Activated naive CD4-positive, alpha-beta T cell treated with anti-CD3 and anti-CD28 coated beads, Interleukin-2, amount 50 U/mL, for 16 hours (primary cell): ENCODE measurements around the gene PRAMEF25.
"Not testable (repeated sequence)": the region's sequence is repeated elsewhere in the genome, so short reads cannot be mapped to it uniquely, and the experiment has no call there.

Experiments used
- DNase-seq: peaks from one replicate; pipeline ENCODE4 v3.0.0-alpha.2; 2020

PRAMEF25 gene

GRCh38 chr1:13070474-13070873 is at the start of gene PRAMEF25:
Gene PRAMEF25 (plus strand): TSS chr1:13070774. CDS start chr1:13073694, 2,920 bp downstream.
- not testable (repeated sequence) for DNase-seq

- DNase-seq = not testable (repeated sequence)
These were observed 14.1 kb upstream of the PRAMEF25 start, which contains the start of gene PRAMEF27 for GRCh38 chr1:13056475-13056874. Gene PRAMEF27 (minus strand): TSS chr1:13056575. CDS start chr1:13053659, 2,916 bp downstream.

DNA sequence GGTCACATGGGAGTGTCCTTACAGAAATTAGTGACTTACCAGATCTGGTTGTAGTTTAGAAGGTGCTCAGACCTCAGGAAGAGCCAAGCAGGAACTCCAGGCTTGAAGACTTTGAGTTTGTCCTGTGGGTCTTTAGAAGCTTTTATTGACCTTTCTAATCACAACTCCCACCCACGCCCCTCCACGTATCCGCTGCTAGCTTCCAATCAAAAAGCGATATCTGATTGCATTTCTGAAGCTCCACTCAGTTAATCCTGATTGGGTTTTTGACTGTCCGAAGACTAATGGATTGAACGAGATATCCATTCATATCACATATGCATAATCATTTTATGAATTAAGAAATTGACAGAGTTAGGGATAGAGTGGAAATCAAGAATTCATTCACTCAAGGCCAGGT is 46.2 kb downstream of the PRAMEF25 start, which contains the start of gene HNRNPCL2:
HNRNPCL2 (minus strand) TSS at position 101 of the 400 bp plus-strand sequence. CDS start 454 bp downstream, outside the sequence.
- DNase-seq = not testable (repeated sequence)
